Gastrocnemius medialis (tissue), 4 donors: Measurements from ENCODE around the gene ARHGAP15. TPM values are rescaled to one million over a fixed set of nuclear protein-coding genes. Genes with fewer than 3 reads are reported as not detected.

Experiments
- ATAC-seq, 2 donors: fragments of 150-250 bp; one replicate each; pipeline ENCODE4 v1.9.1; 2016
- DNase-seq, 2 donors: peaks; one replicate each; pipeline ENCODE4 v3.0.0-alpha.2; 2019
- H3K27ac ChIP-seq, 4 donors: fragments of 200-600 bp; sonication (generic); 1 replicate in 1 of 4; 2 replicates in 3 of 4; pipeline ENCODE4 v1.5.1; 2016 to 2018; ENCODE audit warnings: mild to moderate bottlenecking in 2 of 4, moderate library complexity in 1 of 4
- H3K27me3 ChIP-seq, 3 donors: fragments of 200-600 bp; sonication (generic) in 2 of 3; 1 replicate in 1 of 3; 2 replicates in 2 of 3; pipeline versions ENCODE4 v1.5.1 to v1.6.0; 2016 to 2019; ENCODE audit warnings: mild to moderate bottlenecking in 1 of 3, moderate library complexity in 1 of 3
- H3K36me3 ChIP-seq, 2 donors: fragments of 200-600 bp; sonication (generic) in 1 of 2; one replicate each; pipeline ENCODE4 v1.5.1; 2017 to 2018
- H3K4me1 ChIP-seq, 2 donors: fragments of 200-600 bp; sonication (generic) in 1 of 2; one replicate each; pipeline ENCODE4 v1.5.1; 2016 to 2017; ENCODE audit warnings: mild to moderate bottlenecking in 2 of 2
- H3K4me3 ChIP-seq, 4 donors: fragments of 200-600 bp; sonication (generic) in 3 of 4; 1 replicate in 1 of 4; 2 replicates in 3 of 4; pipeline ENCODE4 v1.5.1; 2016 to 2019; ENCODE audit warnings: mild to moderate bottlenecking in 2 of 4
- H3K9me3 ChIP-seq, 3 donors: fragments of 200-600 bp; sonication (generic) in 2 of 3; 1 replicate in 1 of 3; 2 replicates in 2 of 3; pipeline ENCODE4 v1.5.1; 2016 to 2019
- CTCF ChIP-seq, 5 experiments: fragments of 450-650 bp in 3 of 5; fragments of 200-600 bp in 2 of 5; sonication (generic) in 2 of 5; IDR thresholded peaks in 4 of 5; conservative IDR thresholded peaks in 1 of 5; 1 replicate in 4 of 5; 2 replicates in 1 of 5; pipeline ENCODE4 v1.5.1; 2016 to 2019; ENCODE audit warnings: antibody characterized with exemption in 5 of 5, mild to moderate bottlenecking in 3 of 5, moderate library complexity in 3 of 5
- POLR2A ChIP-seq, 2 donors: fragments of 450-650 bp; IDR thresholded peaks; one replicate each; pipeline ENCODE4 v1.6.1; 2017; ENCODE audit warnings: antibody characterized with exemption in 2 of 2, mild to moderate bottlenecking in 2 of 2, moderate library complexity in 2 of 2
- in situ Hi-C, 4 donors: fragments of 200-750 bp; cut with MboI; loops; one replicate each; pipeline versions ENCODE4 v1.15.0 to v1.8.0; 2017; ENCODE audit warnings: low sequenced_read_pairs in 4 of 4
- intact Hi-C: fragments of 100-400 bp; cut with DNase I; formaldehyde crosslinking; loops from one replicate; pipeline ENCODE4 v1.15.1; 2023; ENCODE audit warnings: low total_unique reads
- total RNA-seq, 4 donors: library from RNA; depleted of rRNA; stranded (reverse); fragments of >200 nt; gene quantifications; one replicate each; pipeline versions ENCODE4 v1.1.0 to v1.2.3, GENCODE V29; 2016

ARHGAP15 gene
- total RNA-seq, 4 donors from 2014 or later = 1.2 to 3.2 (median 1.3) TPM; not detected in 1

DNA sequence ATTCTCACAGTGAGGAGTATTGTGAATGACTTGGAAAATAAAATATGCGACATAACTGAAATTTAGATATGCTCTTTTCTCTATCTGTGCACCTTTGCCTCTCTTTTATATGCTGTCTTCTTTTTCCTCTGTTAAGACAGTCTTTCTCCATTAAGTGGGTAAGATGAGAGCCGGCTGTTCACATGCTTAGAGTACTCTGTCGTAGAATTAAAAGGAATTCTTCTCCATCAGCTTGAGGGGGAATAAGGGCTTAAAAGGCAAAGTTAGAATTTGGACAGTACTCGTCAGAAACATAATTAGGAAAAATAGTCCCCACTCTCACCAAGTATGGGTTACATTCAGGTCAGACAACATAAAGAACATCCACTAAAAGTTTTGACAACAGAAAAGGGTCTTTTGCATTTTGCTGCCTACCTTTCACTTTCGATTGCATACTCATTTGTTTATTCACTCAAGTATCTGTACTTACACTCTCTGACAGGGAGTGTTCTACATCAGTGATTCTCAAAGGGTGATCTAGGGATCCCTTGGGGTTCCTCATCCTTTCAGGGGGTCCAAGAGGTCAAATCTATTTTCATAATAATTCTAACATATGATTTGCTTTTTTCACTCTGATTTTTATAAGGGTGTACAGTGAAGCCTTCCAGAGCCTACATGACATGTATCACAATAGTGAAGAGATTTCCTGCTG lies 48.0 kb downstream of the ARHGAP15 start:
- no peak for DNase-seq
- Histone ChIP-seq H3K27ac (no peak overlapping the region), H3K36me3 (no peaks in the 10 kb centered on the region), H3K4me1 (no peaks in the 10 kb centered on the region), H3K4me3 (no peak overlapping the region), H3K9me3 (no peaks in the 10 kb centered on the region), H3K27me3 (no peaks in the 10 kb centered on the region)
- in situ Hi-C loops = no loop called here
- intact Hi-C loops = no loop called here
- TF ChIP-seq POLR2A (IDR thresholded peaks at IDR 0.05) (no peak), CTCF (IDR thresholded peaks at IDR 0.05 in 4 of 5, conservative IDR thresholded peaks at IDR 0.05 in 1 of 5) (no peak)
- ATAC-seq = no peak

DNA sequence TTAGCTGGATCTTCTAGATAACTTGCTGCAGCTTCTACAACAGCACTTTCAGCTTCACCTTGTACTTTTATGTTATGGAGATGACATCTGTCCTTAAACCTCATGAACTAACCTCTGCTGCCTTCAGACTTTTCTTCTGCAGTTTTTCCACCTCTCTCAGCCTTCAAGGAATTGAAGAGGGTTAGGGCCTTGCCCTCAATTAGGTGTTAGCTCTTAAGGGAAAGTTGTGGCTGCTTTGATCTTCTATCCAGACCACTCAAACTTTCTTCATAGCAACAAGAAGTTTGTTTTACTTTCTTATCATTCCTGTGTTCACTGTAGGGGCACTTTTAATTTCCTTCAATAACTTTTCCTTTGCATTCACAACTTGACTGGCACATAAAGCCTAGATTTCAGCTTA lies 52.3 kb downstream of the ARHGAP15 start:
- Histone ChIP-seq H3K4me1 (no peaks in the 10 kb centered on the region), H3K4me3 (no peak overlapping the region), H3K27ac (no peak overlapping the region), H3K36me3 (no peaks in the 10 kb centered on the region), H3K9me3 (no peaks in the 10 kb centered on the region), H3K27me3 (no peaks in the 10 kb centered on the region)
- ATAC-seq (no peak), DNase-seq (no peak)
- TF ChIP-seq CTCF (IDR thresholded peaks at IDR 0.05 in 4 of 5, conservative IDR thresholded peaks at IDR 0.05 in 1 of 5) (no peak), POLR2A (IDR thresholded peaks at IDR 0.05) (no peak)
- intact Hi-C loops (no loop called here), in situ Hi-C loops (no loop called here)

- ATAC-seq (no peak), DNase-seq (no peak)
- H3K27ac ChIP-seq = no peak overlapping the region
- intact Hi-C loops (no loop called here), in situ Hi-C loops (no loop called here)
- H3K27me3 ChIP-seq = no peaks in the 10 kb centered on the region
- no peaks in the 10 kb centered on the region for H3K4me1 ChIP-seq
- H3K36me3 ChIP-seq = no peaks in the 10 kb centered on the region
- no peaks in the 10 kb centered on the region for H3K9me3 ChIP-seq
- no peak overlapping the region for H3K4me3 ChIP-seq
- TF ChIP-seq POLR2A (IDR thresholded peaks at IDR 0.05) (no peak), CTCF (IDR thresholded peaks at IDR 0.05 in 4 of 5, conservative IDR thresholded peaks at IDR 0.05 in 1 of 5) (no peak)
Observed at GRCh38 chr2:143182649-143183048, 53.4 kb downstream of the ARHGAP15 start.

DNA sequence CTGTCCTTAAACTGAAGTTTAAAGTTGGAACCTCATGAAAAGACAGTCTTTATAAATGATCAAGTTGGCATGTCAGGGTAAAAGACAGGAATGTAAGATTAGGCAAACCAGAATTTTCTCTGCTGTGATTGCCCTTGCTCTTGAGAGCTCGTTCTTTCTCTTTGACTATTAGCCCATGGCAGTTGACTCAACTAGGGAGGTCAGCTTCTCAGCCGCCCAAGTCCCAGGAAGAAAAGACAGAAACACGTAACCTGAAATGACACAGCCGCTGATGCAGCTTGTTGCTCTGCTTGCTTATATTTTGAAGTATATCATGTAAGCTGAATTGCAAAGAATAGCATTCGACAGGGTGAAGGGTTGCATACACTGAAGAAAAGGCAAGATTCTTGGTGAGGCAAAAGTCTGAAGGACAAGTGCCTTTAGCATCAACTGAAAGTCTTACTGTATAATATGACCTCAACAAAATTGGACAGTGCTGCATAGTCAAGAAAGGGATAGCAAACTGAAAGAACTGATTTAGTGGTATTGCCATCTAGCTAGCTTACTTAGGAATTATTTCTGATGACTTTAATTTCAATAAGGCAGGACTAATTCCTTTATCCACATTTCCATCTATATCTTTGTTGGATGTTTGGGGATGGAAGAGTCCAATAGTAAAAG lies 54.7 kb downstream of the ARHGAP15 start:
- ATAC-seq = no peak
- no peak for DNase-seq

More for the DNA sequence above, 54.7 kb downstream of the ARHGAP15 start:
- Histone ChIP-seq H3K27ac (no peak overlapping the region), H3K9me3 (no peaks in the 10 kb centered on the region), H3K4me3 (no peak overlapping the region), H3K27me3 (no peaks in the 10 kb centered on the region), H3K36me3 (no peaks in the 10 kb centered on the region), H3K4me1 (no peaks in the 10 kb centered on the region)
- intact Hi-C loops (no loop called here), in situ Hi-C loops (no loop called here)
- no peak for TF ChIP-seq POLR2A (IDR thresholded peaks at IDR 0.05)
- no peak for TF ChIP-seq CTCF (IDR thresholded peaks at IDR 0.05 in 4 of 5, conservative IDR thresholded peaks at IDR 0.05 in 1 of 5)
